ENCODE results near the gene NPFF.

Gene NPFF

GRCh38 chr12:53501615-53502181, 5.6 kb downstream of the NPFF start:
- in situ Hi-C loops (cut with HindIII; ENCODE audit: low pct_ligation_motif_present, low sequenced_read_pairs) = no loop called here
- peaks cover 7% of the 10 kb centered on the region for H3K36me3 ChIP-seq (replicated peaks)
- no peaks in the 10 kb centered on the region for H3K27me3 ChIP-seq (replicated peaks)
- no peak for TF ChIP-seq CTCF (IDR thresholded peaks at IDR 0.05; ENCODE audit: low read depth, low read length, missing control alignments)
- peak overlapping the region; percentile 74 for H3K4me3 ChIP-seq (ENCODE audit: low read depth, low read length)
- peak overlapping the region; percentile 96 for H3K27ac ChIP-seq
- no peak for DNase-seq

- Histone ChIP-seq H3K27me3 (replicated peaks) (no peaks in the 10 kb centered on the region), H3K4me3 (ENCODE audit: low read depth, low read length) (peak within 1 kb of the TSS; percentile 74), H3K27ac (peak within 1 kb of the TSS; percentile 96), H3K36me3 (replicated peaks) (peaks cover 2% of the 10 kb centered on the region)
- DNase-seq = peak; percentile 100
- in situ Hi-C loops (cut with HindIII; ENCODE audit: low pct_ligation_motif_present, low sequenced_read_pairs) = no loop called here
- peak; percentile 1 for TF ChIP-seq CTCF (IDR thresholded peaks at IDR 0.05; ENCODE audit: low read depth, low read length, missing control alignments)
Measured at GRCh38 chr12:53500776-53501614, 6.3 kb downstream of the NPFF start, which contains the start of gene TARBP2. TSS of gene TARBP2 (plus strand) at chr12:53501283. CDS start at chr12:53501409, 126 bp downstream.

DNA sequence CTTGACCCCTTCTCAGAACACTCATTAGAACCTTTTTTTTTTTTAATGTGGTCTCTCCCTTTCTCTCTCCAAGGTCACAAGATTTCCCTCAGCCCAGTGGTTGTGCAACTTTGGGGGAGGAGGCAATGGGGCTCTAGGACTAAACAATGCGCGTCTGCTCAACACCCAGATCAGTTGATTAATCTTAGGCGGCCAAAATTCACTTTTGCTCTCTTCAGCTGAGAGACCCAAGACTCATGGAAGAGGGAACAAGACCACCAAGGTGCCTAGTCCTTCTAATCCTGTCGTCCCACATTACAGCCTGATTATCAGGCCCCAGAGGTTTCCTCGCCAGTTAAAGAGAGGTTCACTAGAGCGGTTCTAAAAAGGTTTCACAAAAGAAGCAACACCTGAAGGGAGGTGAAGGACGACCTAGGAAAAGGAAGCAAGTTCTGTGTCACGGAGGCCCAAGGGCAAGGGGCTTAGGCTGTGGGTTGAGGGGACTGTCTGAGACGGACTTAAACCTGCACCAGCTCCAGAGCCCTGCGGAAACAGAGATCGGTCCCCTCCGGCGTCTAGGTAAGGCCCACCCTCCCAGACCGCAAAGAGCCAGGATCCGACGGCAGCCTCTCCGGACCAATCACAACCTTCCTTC, 7.0 kb downstream of the NPFF start:
- Histone ChIP-seq H3K27ac (peak overlapping the region; percentile 96), H3K27me3 (replicated peaks) (no peaks in the 10 kb centered on the region), H3K36me3 (replicated peaks) (no peaks in the 10 kb centered on the region), H3K4me3 (ENCODE audit: low read depth, low read length) (peak overlapping the region; percentile 74)
- in situ Hi-C loops (cut with HindIII; ENCODE audit: low pct_ligation_motif_present, low sequenced_read_pairs) = no loop called here
- no peak for TF ChIP-seq CTCF (IDR thresholded peaks at IDR 0.05; ENCODE audit: low read depth, low read length, missing control alignments)
- DNase-seq = peak; percentile 29

DNA sequence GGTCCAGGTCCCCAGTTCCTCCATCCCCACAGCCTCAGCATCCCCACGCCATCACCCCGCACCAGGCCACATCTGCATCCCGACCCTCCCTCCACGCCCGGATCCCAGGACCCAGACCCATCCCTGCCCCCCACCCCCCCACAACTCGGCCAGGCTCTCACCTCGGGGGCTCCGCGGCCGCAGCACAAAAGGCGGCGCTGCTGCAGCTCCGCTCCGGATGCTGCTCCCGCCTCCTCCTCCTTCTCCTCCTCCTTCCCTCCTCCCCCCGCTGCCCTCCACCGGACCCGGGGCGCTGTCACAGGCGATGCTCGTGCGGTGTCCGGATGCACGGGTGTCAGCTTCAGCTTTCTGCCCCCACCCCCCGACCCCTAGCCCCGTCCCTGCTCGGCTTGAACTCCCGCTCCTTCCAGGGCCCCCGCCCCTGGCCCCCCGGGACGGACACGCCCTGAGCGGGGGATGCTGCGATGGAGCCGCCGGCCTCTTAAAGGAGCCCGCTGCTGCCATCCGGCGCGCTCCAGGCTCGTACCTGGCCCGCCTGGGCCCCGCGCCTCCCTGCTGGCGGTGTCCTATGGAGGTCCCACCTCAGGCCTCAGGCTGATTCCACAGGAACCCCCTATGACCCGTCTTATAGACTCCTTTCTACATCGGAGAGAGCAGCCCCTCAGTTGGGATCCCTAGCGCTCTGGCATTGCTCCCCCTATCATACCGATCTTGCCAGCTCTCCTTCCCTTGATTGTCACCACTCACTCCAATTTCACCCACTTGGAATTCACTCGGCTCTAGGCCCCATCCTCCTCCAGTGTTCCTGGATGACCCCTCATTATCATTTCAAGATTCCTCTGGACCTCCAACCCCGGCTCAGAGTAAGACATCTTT, 7.8 kb downstream of the NPFF start, which contains the start of gene MAP3K12:
TSS of gene MAP3K12 (minus strand) at position 193 of the 876 bp plus-strand sequence. CDS start 12,067 bp downstream, outside the sequence.
- in situ Hi-C loops (cut with HindIII; ENCODE audit: low pct_ligation_motif_present, low sequenced_read_pairs) = no loop called here
- DNase-seq = peak; percentile 35
- H3K27me3 ChIP-seq (replicated peaks) = no peaks in the 10 kb centered on the region
- peak; percentile 39 for TF ChIP-seq CTCF (IDR thresholded peaks at IDR 0.05; ENCODE audit: low read depth, low read length, missing control alignments)
- peak within 1 kb of the TSS; percentile 74 for H3K4me3 ChIP-seq (ENCODE audit: low read depth, low read length)
- peak within 1 kb of the TSS; percentile 96 for H3K27ac ChIP-seq
- no peaks in the 10 kb centered on the region for H3K36me3 ChIP-seq (replicated peaks)

DNA sequence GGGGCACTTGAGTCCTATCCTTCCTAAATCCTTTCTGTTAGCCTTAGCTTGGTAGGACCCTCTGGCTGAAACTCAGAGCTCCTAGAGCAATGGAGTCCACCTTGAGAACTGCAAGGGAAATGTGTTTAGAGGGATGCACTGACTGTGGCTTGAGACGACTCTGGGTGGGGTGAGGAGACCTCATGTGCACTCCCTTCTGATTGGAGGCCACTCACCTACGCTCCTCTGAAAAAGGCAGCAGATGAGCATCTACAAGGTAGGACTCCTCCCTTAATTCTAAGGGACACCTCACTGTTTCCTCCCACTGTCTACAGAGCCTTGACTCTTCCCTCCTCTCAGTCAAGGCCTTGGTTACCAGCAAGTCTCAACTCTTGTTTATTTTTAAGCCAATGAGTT, 9.1 kb downstream of the NPFF start:
- in situ Hi-C loops (cut with HindIII; ENCODE audit: low pct_ligation_motif_present, low sequenced_read_pairs) = no loop called here
- DNase-seq = no peak
- TF ChIP-seq CTCF (IDR thresholded peaks at IDR 0.05; ENCODE audit: low read depth, low read length, missing control alignments) = no peak
- no peaks in the 10 kb centered on the region for H3K27me3 ChIP-seq (replicated peaks)
- H3K27ac ChIP-seq = no peak overlapping the region
- no peaks in the 10 kb centered on the region for H3K36me3 ChIP-seq (replicated peaks)
- H3K4me3 ChIP-seq (ENCODE audit: low read depth, low read length) = peak overlapping the region; percentile 74
